Measurements from ENCODE around the gene TPD52L3.

The TPD52L3 gene

GRCh38 chr9:6328103-6328502, at the start of gene TPD52L3:
Gene TPD52L3, plus strand, starts transcription at chr9:6328375. Its CDS starts 221 bp downstream, at chr9:6328596.
- DNase-seq (ENCODE audit: low spot score) = no peak
- H3K27ac ChIP-seq = no peak within 1 kb of the TSS
- no peak for TF ChIP-seq CTCF (IDR thresholded peaks at IDR 0.05)
- no peak within 1 kb of the TSS for H3K4me3 ChIP-seq

GRCh38 chr9:6301858-6302257, 26.3 kb upstream of the TPD52L3 start:
- no peak for TF ChIP-seq CTCF (IDR thresholded peaks at IDR 0.05)
- Histone ChIP-seq H3K27ac (no peak overlapping the region), H3K4me3 (no peak overlapping the region)
- no peak for DNase-seq (ENCODE audit: low spot score)

- DNase-seq (ENCODE audit: low spot score) = no peak
- H3K4me3 ChIP-seq = no peak overlapping the region
- no peak for TF ChIP-seq CTCF (IDR thresholded peaks at IDR 0.05)
- H3K27ac ChIP-seq = no peak overlapping the region
These were observed 25.8 kb upstream of the TPD52L3 start for GRCh38 chr9:6302417-6302816.

- Histone ChIP-seq H3K27ac (no peak overlapping the region), H3K4me3 (no peak overlapping the region)
- TF ChIP-seq CTCF (IDR thresholded peaks at IDR 0.05) = no peak
- DNase-seq (ENCODE audit: low spot score) = no peak
These were observed 23.9 kb upstream of the TPD52L3 start for GRCh38 chr9:6304232-6304631.

- no peak overlapping the region for H3K27ac ChIP-seq
- TF ChIP-seq CTCF (IDR thresholded peaks at IDR 0.05) = peak; percentile 36
- DNase-seq (ENCODE audit: low spot score) = no peak
- no peak overlapping the region for H3K4me3 ChIP-seq
These were observed 22.1 kb upstream of the TPD52L3 start for GRCh38 chr9:6305954-6306563.

GRCh38 chr9:6307551-6308096, 20.6 kb upstream of the TPD52L3 start:
- no peak overlapping the region for H3K27ac ChIP-seq
- H3K4me3 ChIP-seq = no peak overlapping the region
- DNase-seq (ENCODE audit: low spot score) = no peak
- TF ChIP-seq CTCF (IDR thresholded peaks at IDR 0.05) = no peak

- TF ChIP-seq CTCF (IDR thresholded peaks at IDR 0.05) = no peak
- DNase-seq (ENCODE audit: low spot score) = no peak
- H3K4me3 ChIP-seq = no peak overlapping the region
- H3K27ac ChIP-seq = no peak overlapping the region
These were observed 2.9 kb downstream of the TPD52L3 start for GRCh38 chr9:6330958-6331634.

Data from coronary artery (tissue), 2 donors.